ENCODE results near the gene MTHFD1L.

- TF ChIP-seq CTCF (IDR thresholded peaks at IDR 0.05) (no peak), POLR2AphosphoS5 (IDR thresholded peaks at IDR 0.05) (no peak), POLR2A (IDR thresholded peaks at IDR 0.05) (no peak)
Observed at GRCh38 chr6:151149793-151150192, 284.3 kb downstream of the MTHFD1L start.
